Epithelial cell of esophagus (primary cell): ENCODE data around the gene AKAP9.

Source experiments
- DNase-seq: peaks from one replicate; pipeline ENCODE4 v3.0.0; 2010; ENCODE audit warnings: low read depth
- H3K4me3 ChIP-seq: 2 replicates; pipeline ENCODE4 v1.5.1; 2011; ENCODE audit warnings: mild to moderate bottlenecking, low read length, control low read depth
- CTCF ChIP-seq: IDR thresholded peaks from 2 replicates; pipeline ENCODE4 v1.5.1; 2011; ENCODE audit warnings: low read depth, mild to moderate bottlenecking, low read length, control low read depth, inconsistent platforms; ENCODE audit not compliant: insufficient read depth; ENCODE audit errors: missing control alignments

AKAP9 gene

GRCh38 chr7:92158660-92159575, 218.3 kb downstream of the AKAP9 start:
- no peak for TF ChIP-seq CTCF
- DNase-seq: peak; percentile 18
- H3K4me3 ChIP-seq: no peak overlapping the region
